NT2/D1 (cell line): ENCODE data around the gene PRICKLE2.

Experiments used
- YY1 ChIP-seq: IDR thresholded peaks from 2 replicates; pipeline ENCODE4 v1.6.1; 2011; ENCODE audit not compliant: insufficient read length, insufficient read depth
- ZNF274 ChIP-seq: IDR thresholded peaks from 2 replicates; pipeline ENCODE4 v1.6.1; 2011; ENCODE audit warnings: mild to moderate bottlenecking, low read depth, low read length

GRCh38 chr3:64265646-64266045, 40.4 kb upstream of the PRICKLE2 start:
- TF ChIP-seq YY1: no peak
- no peak for TF ChIP-seq ZNF274
